ENCODE data around the gene TBCCD1.
A peak's percentile ranks its signal among the peaks of the same experiment; 100 is the strongest.
"Not testable (repeated sequence)": the region's sequence is repeated elsewhere in the genome, so short reads cannot be mapped to it uniquely, and the experiment has no call there.

The TBCCD1 gene

DNA sequence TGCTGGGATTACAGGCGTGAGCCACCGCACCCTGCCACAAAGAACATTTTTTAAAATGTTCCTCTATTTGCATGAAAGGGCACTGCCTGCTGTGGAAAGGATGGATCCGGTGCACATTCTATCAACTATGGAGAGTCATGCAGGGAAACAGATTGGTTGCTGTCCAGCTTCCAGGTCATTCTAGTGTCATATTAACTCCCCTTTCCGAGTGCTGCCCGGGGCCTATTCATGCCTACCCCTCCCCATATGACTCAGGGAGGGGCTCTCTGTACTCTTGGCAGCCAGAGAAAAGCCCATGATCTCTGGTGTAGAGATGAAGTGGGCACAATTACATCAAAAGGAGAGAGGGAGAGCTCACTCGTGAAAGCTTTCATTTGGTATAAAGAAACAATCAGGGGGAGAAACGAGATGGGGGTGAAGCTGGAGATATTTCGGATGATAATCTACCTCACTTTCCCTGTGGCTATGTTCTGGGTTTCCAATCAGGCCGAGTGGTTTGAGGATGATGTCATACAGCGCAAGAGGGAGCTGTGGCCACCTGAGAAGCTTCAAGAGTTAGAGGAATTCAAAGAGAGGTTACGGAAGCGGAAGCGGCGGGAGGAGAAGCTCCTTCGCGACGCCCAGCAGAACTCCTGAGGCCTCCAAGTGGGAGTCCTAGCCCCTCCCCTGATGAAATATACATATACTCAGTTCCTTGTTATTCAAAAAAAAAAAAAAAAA, 29.6 kb upstream of the TBCCD1 start:
- DNase-seq (ENCODE audit: low read depth): no peak

GRCh38 chr3:186594591-186595113, 27.5 kb upstream of the TBCCD1 start:
- no peak for DNase-seq (ENCODE audit: low read depth)

DNA sequence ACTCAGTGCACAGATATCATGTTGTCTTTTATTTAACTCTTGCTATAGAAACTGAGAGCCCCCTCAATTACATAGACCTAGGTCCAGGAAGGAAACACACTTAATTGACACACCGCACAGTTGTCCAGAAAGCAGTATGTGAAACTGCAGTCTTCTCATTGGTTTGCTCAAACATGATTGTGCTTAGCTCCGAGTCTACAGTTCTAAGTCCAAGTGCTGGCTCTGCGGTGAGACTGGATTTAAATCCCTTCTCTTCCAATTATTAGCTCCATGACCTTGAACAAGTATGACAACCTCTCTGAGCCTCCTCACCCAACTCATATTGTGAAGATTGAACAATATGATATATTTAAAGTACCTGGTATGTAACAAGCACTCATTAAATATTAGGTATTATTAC, 26.7 kb upstream of the TBCCD1 start:
- no peak for DNase-seq (ENCODE audit: low read depth)

- no peak for DNase-seq (ENCODE audit: low read depth)
These were observed 25.5 kb upstream of the TBCCD1 start for GRCh38 chr3:186592682-186593081.

- no peak for DNase-seq (ENCODE audit: low read depth)
These were observed 23.6 kb upstream of the TBCCD1 start for GRCh38 chr3:186590580-186591295.

- peak; percentile 24 for DNase-seq (ENCODE audit: low read depth)
These were observed 22.9 kb upstream of the TBCCD1 start for GRCh38 chr3:186589856-186590579.

- DNase-seq (ENCODE audit: low read depth): peak; percentile 64
These were observed 22.0 kb upstream of the TBCCD1 start for GRCh38 chr3:186589121-186589520.

DNA sequence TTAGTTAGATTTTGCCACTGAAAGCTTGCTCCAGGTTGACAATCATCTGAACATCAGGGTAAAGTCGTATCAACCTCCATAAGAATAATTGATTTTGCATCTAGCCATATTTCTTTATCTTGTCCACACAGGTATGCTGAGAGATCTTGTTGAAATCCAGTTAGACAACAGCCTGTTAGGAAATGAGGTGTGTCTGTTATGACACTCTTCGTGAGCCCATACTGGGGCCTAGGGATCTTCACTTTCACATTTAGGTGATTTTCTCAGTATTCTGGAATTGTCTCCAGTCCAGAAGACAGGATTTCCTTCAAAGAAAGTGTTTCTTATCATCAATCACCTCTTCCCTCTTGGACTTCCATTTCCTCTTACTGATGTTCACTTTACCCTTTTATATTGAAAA, 21.5 kb upstream of the TBCCD1 start:
- DNase-seq (ENCODE audit: low read depth): no peak

GRCh38 chr3:186587183-186587582, 20.0 kb upstream of the TBCCD1 start:
- DNase-seq (ENCODE audit: low read depth): no peak

DNA sequence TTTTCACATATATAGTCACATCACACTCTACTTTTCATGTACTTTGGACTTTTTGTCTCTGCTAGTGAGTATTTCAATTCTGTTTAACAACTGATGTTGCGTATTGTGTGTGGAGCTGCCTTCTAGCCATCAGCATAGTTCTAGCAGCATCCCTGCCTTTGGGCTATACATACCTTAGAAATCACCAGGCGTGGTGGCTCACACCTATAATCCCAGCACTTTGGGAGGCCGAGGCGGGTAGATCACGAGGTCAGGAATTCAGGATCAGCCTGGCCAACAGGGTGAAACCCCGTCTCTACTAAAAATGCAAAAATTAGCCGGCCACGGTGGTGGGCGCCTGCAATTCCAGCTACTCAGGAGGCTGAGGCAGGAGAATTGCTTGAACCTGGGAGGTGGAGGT, 19.1 kb upstream of the TBCCD1 start:
- DNase-seq (ENCODE audit: low read depth): not testable (repeated sequence)

DNA sequence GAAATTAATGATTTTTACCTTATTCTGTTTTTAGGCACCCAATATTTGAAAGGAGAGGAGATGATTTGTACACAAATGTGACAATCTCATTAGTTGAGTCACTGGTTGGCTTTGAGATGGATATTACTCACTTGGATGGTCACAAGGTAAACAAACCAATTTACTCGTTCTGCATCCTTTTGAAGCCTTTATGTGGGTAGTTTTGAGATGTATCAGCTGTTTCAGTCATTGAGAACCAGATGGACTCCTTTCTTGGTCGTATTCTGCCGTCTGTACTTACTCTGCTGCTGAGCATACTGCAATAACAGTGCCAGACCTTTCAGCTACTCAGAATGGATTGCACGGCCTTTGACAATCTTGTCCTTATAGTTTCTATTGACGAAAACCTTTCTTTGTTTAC, 16.7 kb upstream of the TBCCD1 start:
- DNase-seq (ENCODE audit: low read depth): peak; percentile 41

DNA sequence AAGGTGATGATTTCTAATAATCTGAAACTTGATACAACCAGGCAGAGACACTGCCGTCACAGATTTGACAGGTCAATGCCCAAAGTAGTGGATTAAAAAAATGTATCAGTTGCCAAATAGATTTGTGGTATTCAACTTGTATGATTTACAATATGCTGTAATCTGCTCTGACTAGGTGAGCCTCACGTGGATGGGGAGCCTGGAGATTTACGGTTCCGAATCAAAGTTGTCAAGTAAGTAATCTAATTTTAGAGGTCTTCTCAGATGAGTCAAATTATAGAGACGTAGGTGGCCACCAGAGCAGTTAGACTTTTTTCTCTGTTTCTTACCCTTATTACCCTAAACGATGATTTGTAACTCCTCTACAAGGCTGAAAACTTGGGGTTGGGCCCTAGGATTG, 15.4 kb upstream of the TBCCD1 start:
- DNase-seq (ENCODE audit: low read depth): no peak

- no peak for DNase-seq (ENCODE audit: low read depth)
These were observed 13.6 kb upstream of the TBCCD1 start for GRCh38 chr3:186580785-186581184.

DNA sequence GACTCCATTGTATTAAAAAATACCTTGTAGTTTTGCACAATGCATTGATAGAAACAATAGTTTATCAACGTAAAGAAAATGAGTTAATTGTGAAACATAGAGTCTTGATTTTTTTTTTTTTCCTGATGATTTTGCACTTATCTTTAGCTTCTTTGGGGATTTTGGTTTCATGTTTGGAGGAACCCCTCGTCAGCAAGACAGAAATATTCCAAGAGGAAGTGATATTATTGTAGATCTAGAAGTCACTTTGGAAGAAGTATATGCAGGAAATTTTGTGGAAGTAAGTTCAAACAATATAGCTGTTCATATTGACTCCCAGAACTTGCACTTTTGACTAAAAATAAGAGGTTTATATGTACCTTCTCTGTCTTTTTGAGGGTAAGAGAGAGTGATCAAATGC, 10.4 kb upstream of the TBCCD1 start:
- no peak for DNase-seq (ENCODE audit: low read depth)

DNA sequence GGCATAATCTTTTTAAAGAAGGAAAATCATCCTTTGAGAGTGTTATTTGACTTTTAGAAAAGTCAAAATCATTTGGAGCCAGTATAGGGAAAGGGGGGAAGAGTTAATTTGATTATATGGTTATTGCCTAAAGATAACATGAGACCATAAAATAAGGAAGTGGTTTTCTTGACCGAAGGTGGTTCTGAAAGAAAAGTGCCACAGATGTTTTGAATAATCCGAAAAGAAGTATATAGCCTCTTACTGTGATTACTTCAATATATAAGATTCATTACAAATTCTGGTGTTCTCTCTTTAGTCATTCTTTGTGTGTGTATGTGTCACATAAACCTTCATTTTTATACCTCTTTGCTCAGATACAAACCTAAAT, 4.5 kb upstream of the TBCCD1 start:
- DNase-seq (ENCODE audit: low read depth): no peak

DNA sequence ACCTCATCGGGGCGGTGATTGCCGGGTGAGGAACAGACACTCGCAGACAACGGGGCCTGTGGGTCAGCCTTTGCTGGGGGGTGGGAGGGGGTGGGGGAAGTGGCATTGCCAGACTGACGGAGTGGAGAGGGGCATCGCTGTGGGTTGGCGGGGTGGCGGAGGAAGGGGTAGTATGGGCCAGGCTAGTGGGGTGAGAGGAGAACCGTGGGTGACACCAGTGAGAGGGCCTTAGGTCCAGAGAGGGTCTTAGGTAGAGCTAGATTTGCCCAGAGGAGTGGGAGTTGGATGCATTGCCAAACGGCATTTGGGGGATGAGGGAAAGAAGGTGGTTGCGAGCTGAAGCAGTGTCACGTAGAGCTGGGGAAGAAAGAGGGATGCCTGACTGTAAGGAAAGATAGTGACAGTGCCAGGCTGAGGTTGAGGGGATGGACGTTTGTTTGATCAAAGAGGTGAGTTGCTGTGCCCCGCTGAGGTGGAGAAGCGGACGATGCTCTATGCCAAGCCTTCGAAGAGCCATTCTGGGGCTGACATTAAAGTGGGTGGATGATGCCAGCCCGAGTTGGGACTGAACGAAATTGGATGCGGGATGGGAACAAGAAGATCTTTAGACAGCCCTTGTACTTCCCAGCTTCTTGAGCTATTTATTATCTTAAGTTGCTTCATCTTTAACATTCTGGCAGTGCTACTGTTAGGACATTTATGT, 4.0 kb upstream of the TBCCD1 start:
- DNase-seq (ENCODE audit: low read depth): no peak

- DNase-seq (ENCODE audit: low read depth): peak; percentile 100
These were observed 3.2 kb upstream of the TBCCD1 start, which contains the start of gene DNAJB11 for GRCh38 chr3:186570096-186570940. Gene DNAJB11, plus strand, starts transcription at chr3:186570720. Its CDS starts 178 bp downstream, at chr3:186570898.

DNA sequence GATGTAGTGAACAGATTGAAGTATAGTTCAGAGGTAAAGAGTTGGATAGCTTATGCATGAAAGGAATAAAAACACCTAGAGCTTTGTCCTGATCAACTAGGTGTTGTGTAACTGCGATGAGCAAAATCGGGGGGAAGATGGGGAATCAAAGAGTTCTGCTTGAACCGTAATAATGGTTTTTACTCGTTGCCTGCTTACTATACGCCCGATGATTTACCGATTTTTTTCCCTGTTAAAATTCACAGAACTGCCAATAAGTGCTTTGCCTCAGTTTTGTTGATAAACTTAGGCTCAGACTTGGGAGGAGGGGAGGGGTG, 2.6 kb upstream of the TBCCD1 start:
- no peak for DNase-seq (ENCODE audit: low read depth)

DNA sequence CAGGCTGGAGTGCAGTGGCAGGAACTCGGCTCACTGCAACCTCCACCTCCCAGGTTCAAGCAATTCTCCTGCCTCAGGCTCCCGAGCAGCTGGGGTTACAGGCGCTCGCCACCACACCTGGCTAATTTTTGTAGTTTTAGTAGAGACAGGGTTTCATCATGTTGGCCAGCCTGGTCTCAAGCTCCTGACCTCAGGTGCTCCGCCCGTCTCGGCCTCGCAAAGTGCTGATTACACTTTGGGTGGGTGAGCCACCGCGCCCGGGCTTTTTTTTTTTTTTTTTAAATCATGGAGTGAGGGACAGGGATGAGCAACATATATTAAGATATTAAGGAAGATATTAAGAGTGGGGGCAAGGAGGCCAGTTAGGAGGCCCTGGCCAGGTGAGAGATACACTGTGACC, 2.2 kb upstream of the TBCCD1 start:
- DNase-seq (ENCODE audit: low read depth): not testable (repeated sequence)

DNA sequence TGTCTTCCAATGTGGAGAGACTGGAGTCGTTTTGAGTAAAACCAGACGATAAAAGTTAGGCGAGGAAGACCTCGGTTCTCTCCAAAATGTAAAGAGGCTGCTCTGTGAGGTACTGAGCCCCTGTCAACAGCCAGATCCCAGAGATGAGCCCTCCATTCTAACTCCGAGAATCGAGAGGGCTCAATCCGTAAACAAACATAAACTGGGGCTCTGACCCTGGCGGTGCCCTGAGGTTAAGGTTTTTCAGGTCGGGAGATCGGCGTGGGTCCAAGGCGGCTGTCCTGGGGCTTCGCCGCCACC, 417 bp downstream of the TBCCD1 start:
- no peak for DNase-seq (ENCODE audit: low read depth)

- no peak for DNase-seq (ENCODE audit: low read depth)
These were observed 2.6 kb downstream of the TBCCD1 start for GRCh38 chr3:186564586-186564985.

Data from fibroblast of gingiva (primary cell).